Mucosa of descending colon (tissue), 3 donors: ENCODE results near the gene CARD11. TPM values are rescaled to one million over a fixed set of nuclear protein-coding genes. Genes with fewer than 3 reads are reported as not detected.

ENCODE experiments used
- ATAC-seq: fragments of 200-7000 bp; cut with Tn5 transposase; one replicate; pipeline ENCODE4 v1.9.1; 2020; ENCODE audit warnings: mild to moderate bottlenecking, moderate library complexity
- DNase-seq, 3 donors: peaks; one replicate each; pipeline ENCODE4 v3.0.0-alpha.2; 2020
- H3K36me3 ChIP-seq: fragments of 200-600 bp; one replicate; pipeline ENCODE4 v1.8.0; 2021; ENCODE audit warnings: low read depth, mild to moderate bottlenecking
- H3K4me1 ChIP-seq: fragments of 200-600 bp; one replicate; pipeline ENCODE4 v1.8.0; 2021; ENCODE audit warnings: low read depth, mild to moderate bottlenecking
- H3K4me3 ChIP-seq: fragments of 200-600 bp; one replicate; pipeline ENCODE4 v1.8.0; 2021; ENCODE audit warnings: mild to moderate bottlenecking
- H3K9me3 ChIP-seq: fragments of 200-600 bp; one replicate; pipeline ENCODE4 v1.8.0; 2021; ENCODE audit warnings: mild to moderate bottlenecking
- intact Hi-C, 2 donors: fragments of 100-400 bp; cut with DNase I in 1 of 2; cut with micrococcal nuclease in 1 of 2; formaldehyde crosslinking; loops; one replicate each; pipeline versions ENCODE4 v1.11.0 to v1.11.1; 2022; cut with DNase I, micrococcal nuclease
- total RNA-seq, 3 donors: library from RNA; stranded (reverse); fragmentation: NEBNext Ultra II Directional in 2 of 3; extraction: Animal tissue kit (Norgen Biotek cat#: 25700) in 2 of 3; gene quantifications; one replicate each; pipeline versions ENCODE4 v1.2.1 to v1.2.4, GENCODE V29; 2021 to 2023
- TF ChIP-seq, protein P1 (sequence below): fragments of 200-600 bp; IDR thresholded peaks from one replicate; pipeline ENCODE4 v1.8.0; 2022; ENCODE audit warnings: antibody characterized with exemption, mild to moderate bottlenecking
- donor health status: DM: no; HTN: no; CAD: no; lungs with moderate emphysema.
- donor health status: DM: no; HTN: no; CAD: no.
- donor health status: DM: no; HTN: yes; CAD: no.

CARD11 gene
- total RNA-seq, 3 donors from 2014 or later: 1.6 to 3.2 (median 3.2) TPM

GRCh38 chr7:3069771-3070449 is 26.2 kb upstream of the CARD11 start:
- Histone ChIP-seq H3K4me1 (no peaks in the 10 kb centered on the region), H3K36me3 (no peaks in the 10 kb centered on the region), H3K9me3 (no peaks in the 10 kb centered on the region), H3K4me3 (no peak overlapping the region)
- no peak for DNase-seq
- TF ChIP-seq, protein P1, sequence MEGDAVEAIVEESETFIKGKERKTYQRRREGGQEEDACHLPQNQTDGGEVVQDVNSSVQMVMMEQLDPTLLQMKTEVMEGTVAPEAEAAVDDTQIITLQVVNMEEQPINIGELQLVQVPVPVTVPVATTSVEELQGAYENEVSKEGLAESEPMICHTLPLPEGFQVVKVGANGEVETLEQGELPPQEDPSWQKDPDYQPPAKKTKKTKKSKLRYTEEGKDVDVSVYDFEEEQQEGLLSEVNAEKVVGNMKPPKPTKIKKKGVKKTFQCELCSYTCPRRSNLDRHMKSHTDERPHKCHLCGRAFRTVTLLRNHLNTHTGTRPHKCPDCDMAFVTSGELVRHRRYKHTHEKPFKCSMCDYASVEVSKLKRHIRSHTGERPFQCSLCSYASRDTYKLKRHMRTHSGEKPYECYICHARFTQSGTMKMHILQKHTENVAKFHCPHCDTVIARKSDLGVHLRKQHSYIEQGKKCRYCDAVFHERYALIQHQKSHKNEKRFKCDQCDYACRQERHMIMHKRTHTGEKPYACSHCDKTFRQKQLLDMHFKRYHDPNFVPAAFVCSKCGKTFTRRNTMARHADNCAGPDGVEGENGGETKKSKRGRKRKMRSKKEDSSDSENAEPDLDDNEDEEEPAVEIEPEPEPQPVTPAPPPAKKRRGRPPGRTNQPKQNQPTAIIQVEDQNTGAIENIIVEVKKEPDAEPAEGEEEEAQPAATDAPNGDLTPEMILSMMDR: no peak
- intact Hi-C loops: no loop called here
- ATAC-seq: no peak

- ATAC-seq: no peak
- Histone ChIP-seq H3K36me3 (no peaks in the 10 kb centered on the region), H3K4me1 (no peaks in the 10 kb centered on the region), H3K9me3 (no peaks in the 10 kb centered on the region), H3K4me3 (no peak overlapping the region)
- DNase-seq: no peak
- TF ChIP-seq, protein P1: no peak
- intact Hi-C loops: no loop called here
These were observed 24.9 kb upstream of the CARD11 start for GRCh38 chr7:3068530-3068929.

GRCh38 chr7:3067606-3068380 is 24.1 kb upstream of the CARD11 start:
- intact Hi-C loops: no loop called here
- Histone ChIP-seq H3K36me3 (no peaks in the 10 kb centered on the region), H3K9me3 (no peaks in the 10 kb centered on the region), H3K4me1 (no peaks in the 10 kb centered on the region), H3K4me3 (no peak overlapping the region)
- ATAC-seq: no peak
- no peak for DNase-seq
- TF ChIP-seq, protein P1: no peak

GRCh38 chr7:3067193-3067592 is 23.5 kb upstream of the CARD11 start:
- intact Hi-C loops: no loop called here
- no peaks in the 10 kb centered on the region for H3K4me1 ChIP-seq

GRCh38 chr7:3066506-3066905 is 22.8 kb upstream of the CARD11 start:
- no peak for DNase-seq
- Histone ChIP-seq H3K4me1 (no peaks in the 10 kb centered on the region), H3K4me3 (no peak overlapping the region), H3K36me3 (no peaks in the 10 kb centered on the region), H3K9me3 (no peaks in the 10 kb centered on the region)
- intact Hi-C loops: no loop called here
- TF ChIP-seq, protein P1: no peak
- ATAC-seq: no peak

More at GRCh38 chr7:3067193-3067592, 23.5 kb upstream of the CARD11 start:
- no peaks in the 10 kb centered on the region for H3K36me3 ChIP-seq
- DNase-seq (no peak), ATAC-seq (no peak)
- H3K9me3 ChIP-seq: no peaks in the 10 kb centered on the region
- TF ChIP-seq, protein P1: no peak
- H3K4me3 ChIP-seq: no peak overlapping the region
